ENCODE data around the gene TENT5A.
"Not testable (repeated sequence)": the region's sequence is repeated elsewhere in the genome, so short reads cannot be mapped to it uniquely, and the experiment has no call there.

Gene TENT5A

DNA sequence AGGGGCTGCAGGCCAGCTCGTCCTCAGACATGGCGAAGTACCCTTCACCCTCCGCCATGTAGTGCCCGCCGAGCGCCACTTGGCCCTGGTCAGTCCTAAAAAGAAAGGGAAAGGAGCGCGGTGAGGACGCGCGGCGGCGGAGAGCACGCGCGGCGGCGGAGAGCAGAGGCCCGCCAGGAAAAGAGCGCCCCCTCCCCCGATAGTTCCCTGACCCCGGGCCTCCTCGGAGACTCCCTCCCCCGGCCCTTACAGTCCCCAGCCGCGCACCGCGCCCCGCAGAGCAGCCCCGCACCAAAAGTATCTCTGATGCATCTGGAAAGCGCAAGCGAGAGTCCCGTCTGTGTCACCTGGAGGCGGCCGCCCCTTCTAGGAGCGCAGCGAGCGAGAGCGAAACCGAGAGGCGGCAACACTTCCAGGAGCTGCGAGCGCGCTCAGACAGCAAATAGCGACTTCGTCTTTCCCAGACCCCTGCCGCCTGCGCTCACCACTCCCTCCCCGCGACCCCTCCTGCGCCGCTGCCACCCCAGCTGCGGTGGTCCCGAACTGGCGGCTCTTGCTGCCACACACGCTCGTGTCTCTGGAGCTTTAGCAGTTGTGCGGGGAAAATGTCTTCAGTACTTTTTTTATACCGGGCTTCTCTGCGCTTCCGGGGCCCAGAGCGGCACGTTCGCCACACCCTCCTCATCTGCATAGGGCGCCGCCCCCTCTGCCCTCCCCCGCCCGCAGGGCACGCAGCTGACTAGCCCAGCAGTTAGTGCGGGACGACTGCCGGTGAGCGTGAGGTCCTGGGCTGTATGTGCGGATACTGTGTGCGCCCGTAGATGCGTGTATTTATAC is at the start of gene TENT5A:
Gene TENT5A, minus strand, starts transcription at position 598 of the 837 bp plus-strand sequence. Its CDS starts 540 bp downstream, at position 58.
- peak; percentile 32 for DNase-seq

DNA sequence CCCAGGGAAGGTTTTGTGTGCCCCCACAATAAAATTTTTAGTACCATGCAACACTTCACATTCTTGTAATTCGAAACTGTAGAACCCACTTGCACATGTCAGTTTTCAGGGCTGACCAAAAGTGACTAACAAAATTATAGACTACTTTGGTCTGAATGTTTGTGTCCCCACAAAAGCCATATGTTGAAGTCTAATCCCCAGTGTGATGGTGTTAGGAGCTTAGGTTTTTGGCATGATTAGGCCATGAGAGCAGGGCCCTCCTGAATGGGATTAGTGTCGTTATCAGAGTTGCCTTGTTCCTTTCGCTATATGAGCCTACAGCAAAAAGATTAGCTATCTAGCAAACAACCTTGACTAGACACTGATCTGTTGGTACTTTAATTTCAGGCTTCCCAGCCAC is 49.0 kb upstream of the TENT5A start:
- no peak for DNase-seq

DNA sequence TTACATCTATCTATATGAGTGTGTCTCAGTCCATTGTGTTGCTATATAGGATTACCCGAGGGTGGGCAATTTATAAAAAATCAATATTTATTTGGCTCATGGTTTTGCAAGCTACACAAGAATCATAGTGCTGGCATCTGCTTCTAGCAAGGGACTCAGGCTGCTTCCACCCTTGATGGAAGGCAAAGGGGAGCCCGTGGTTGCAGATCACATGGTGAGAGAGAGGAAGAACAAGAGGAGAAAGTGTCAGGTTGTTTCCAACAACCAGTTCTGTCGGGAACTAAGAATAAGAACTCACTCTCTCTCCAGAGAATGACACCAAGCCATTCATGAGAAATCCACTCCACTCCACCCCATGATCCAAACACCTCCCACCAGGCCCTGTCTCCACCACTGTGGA is 48.2 kb upstream of the TENT5A start:
- no peak for DNase-seq

DNA sequence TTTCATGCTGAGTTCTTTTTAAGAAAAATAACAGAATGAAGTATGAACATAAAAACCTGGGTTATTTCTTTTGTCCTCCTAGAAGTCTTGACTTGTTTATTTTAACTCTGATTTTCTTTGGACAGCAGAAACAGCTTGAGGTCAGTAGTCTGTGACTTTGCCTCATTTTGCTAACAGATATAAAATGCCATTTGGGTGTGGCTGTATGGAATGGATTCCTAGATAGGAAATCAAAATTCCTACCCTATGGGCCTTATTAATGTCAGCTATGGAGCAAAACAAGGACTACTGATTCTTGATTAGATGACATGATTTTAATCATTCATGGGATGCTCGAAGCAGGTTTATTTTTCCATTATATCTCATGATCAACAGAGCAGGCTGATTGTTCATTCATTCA is 46.8 kb upstream of the TENT5A start:
- no peak for DNase-seq

DNA sequence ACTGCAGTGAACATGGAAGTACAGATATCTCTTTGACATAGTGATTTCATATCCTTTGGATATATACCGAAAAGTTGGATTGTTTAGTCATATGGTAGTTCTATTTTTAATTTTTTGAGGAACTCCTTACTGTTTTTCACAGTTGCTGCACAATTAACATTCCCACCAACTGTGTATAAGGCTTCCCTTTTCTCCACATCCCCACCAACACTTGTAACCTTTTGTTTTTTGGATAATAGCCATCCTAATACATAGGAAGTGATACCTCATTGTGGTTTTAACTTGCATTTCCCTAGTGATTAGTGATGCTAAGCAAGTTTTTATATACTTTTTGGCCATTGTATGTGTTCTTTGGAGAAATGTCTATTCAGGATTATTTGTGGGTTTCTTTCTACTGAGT is 45.1 kb upstream of the TENT5A start:
- DNase-seq = no peak

DNA sequence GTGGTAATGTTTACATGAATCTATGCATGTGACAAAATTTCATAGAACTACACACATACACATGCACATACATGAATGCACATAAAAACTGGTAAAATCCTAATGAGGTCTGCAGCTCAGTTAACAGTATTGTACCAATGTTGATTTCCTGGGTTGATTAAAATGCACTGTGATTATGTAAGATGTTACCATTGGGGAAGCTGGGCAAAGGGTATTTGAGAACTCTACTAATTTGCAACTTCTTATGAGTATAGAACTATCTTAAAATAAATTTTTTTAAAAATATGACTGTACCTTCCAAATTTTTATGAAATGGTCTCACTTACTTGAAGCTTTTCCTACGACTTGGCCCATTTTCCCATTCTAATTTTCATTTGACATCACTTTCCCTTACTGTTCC is 43.4 kb upstream of the TENT5A start:
- no peak for DNase-seq

DNA sequence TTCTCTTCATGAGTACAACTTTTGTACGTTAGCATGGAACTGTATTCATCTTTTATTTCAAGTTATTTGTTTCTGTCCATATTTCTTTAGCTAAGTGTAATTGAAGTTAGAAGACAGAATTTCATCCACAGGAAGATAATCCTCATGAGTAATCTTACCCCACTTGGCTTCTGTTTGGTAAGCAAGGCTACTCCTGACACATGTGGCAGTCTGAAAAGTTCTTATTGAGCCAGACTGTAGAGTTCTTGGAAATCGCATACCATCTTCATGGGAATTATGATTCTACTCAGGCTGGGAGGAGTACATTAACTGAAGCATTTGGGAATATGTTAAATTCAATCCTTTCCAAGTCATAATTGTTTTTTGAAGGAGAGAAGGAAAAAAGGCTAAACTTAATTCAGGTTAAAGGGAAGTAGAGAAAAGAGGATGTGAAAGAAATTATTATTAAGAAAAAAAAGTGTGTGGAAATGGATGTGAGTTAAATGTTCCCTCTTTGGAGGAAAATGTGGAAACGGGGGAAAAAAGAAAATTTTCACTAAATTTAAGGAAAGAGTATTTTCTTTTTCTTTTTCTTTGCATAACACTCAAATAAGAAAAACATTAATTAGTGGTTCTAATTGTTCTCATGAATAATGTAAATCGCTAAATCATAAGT is 41.5 kb upstream of the TENT5A start:
- DNase-seq = no peak

DNA sequence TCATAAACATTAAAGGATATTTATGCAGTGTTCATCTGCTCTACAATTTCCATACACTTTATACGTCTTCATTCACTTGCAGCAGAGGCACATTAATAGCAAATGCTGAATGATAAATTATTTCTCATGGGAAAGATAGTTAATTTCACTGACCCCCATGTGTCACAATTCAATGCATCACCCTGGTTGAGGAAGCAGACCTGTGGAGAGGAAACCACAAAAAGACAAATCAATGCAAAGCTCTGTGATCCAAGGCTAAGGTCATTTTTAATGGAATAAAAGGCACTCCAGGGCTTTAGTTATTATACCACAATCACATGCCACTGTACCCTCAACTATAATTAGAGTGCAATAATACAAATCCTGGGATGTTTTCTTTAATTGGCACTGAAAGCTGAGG is 40.3 kb upstream of the TENT5A start:
- no peak for DNase-seq

DNA sequence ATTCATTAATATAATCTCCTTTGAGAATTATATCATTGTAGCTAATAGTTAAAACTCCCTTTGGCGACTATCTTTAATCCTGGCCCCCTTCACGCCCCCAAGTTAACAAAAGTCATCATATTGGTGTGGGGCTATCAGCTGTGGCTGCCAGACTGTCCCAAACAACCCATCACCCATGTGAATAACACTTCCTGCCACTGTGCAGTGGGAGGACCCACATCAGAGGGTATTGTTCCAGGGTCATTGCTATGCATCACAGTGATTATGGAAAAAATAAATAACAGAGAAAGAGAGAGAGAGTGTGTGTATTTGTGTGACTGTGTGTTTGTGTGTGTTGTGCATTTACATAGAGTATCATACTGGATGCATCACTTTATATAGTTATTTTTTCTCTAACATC is 39.3 kb upstream of the TENT5A start:
- DNase-seq = no peak

DNA sequence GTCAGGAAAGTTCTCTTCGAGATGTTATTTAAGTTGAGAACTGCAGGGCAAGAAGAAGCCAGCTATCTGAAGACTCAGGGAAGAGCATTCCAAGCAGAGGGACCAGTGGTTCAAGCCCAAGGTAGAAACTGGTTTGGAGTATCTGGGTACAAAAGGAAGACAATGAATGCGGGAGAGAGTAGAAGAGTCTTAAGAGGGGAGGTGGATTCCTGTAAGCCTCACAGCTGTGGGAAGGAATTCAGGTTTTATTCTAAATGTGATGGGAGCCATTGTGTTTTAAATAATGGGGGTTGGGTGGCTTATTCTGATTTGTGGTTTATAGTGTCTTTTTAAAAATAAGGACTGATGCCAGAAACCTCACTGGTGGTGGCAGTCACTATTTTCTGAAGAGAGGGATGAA is 37.6 kb upstream of the TENT5A start:
- DNase-seq = no peak

DNA sequence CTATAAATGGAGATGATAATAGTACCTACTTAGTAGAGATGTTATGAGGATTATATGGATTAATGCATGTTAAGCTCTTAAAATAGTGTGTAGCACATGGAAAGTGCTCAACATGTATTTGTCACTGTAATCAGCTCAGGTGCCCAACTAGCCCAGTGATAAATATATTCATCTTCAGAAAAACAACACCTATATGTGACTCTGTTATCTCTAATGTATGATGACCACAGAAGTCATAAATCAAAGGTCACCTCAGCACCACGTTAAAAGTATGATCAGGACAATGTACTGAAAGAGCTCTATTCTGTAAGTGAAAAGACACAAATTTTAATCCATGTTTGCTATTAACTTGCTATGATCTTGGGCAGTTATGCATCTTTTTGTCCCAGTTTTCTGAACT is 36.8 kb upstream of the TENT5A start:
- no peak for DNase-seq

DNA sequence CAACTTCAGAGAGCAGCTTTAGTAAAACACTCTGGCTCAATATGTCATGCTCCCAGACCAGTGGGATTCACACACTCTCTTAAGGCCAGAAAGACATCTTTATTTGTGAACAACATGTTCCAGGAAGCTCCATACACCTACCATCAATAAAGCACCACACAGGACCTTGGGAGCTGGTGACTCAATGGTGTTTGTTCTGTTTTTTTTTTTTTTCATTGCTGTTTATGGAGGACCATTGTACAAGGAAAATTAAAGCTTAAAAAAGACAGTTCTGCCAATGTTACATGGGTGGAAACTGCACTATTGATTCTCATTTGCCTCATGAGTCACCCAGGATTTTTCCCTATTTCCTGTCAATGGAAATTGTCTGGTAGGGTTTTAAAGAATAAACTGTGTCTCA is 36.3 kb upstream of the TENT5A start:
- no peak for DNase-seq

DNA sequence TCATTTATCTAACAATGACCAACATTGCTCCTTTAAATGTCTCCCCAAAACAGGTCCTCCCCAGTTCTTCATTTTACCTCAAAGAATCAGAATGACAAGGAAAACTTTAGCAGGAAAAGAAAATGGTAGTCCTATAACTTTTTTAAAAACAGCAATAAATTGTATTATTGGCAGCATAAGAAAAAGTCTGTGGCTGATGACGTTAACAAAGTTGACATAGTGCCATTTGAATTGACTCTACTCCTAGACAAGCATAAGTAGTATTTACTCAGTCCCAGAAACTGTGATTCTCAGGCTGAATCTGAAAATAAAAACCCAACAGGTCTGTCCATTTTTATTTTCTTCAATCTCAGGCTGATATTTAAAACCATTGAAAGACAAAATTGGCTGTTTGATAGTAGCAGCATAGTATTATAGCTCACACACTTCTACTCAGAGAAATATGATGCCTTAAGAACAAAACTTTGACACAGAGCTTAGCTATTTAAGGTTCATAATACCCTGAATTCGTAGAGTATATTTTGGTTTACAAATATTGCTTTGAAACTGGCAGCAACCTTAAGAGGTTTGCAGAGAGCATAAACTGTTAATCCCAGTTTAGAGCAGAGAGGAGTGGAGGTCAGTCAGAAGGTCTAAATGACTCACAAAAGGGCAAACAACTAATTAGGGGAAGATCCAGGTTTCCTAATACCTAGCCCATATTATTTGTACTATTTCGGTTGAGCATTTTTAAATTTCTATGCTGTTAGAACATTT is 35.0 kb upstream of the TENT5A start:
- DNase-seq = no peak

DNA sequence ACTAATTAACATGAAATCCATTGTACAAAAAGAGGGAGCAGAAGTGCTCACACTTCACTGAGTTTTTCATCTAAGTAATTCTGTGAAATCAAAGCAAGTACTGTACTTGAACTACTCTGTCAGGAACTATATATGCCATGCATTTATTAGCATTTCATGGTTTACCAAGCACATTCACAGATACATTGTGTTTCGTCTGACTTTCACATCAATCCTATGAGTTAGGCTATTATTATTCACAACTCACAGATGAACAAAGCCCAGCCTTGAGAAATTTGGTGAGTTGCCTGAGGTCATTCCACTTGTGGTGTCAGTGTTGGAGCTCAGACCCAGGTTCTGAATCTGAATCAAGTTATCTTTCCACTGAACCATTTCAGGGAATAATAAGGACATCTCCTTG is 33.7 kb upstream of the TENT5A start:
- DNase-seq = no peak

DNA sequence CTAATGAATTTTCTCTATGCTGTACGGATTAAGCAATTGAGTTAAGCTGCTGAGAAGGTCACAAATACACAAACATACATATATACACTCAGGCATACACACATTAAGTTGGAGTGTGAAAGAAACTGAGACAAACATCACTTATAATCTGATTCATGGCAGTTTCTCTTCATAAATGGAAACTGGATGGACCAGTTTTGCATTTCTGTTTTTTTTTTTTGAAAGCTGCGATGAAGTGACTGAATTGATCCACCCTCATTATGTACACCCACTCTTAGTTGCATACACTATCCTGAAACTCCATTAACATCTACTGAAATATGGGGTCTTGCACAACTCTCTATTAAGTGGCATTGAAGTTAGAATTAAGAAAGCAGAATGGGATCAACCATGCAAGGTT is 32.9 kb upstream of the TENT5A start:
- DNase-seq = no peak

DNA sequence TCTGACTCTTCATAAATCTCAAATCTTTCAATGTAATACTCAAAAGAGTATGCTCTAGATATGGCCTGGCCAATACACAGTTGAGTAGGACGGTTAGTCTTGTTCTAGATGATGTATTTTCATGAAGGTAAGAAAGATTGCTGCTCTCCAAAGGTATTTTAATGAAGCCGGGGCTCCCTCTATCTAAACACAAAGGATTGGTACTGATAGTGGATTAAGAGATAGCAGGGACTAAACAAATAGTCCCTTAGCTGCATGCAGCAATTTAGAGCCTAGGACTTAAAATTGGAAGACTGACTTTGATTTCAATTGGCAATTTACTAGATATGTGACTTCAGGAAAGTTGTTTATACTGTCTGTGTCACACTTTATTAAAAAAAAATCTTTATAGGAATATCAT is 31.4 kb upstream of the TENT5A start:
- DNase-seq = no peak

DNA sequence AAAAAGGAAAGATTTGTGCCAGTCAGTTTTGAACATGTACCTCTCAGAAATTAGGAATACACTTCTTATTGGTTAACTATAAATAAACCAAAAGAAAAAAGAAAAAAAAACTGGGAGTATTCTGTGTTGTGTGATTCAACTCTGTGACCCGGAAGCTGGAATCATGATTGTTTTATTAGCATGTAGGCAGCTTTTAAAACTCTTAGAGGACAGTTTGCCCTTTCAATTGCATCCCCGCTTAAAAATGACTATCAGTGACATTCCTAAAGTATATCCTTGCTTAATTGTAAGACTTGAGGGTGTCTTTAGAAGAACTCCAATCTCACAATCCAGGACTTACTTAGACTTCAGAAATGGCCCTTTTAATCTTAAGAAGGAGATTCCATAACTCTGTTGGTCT is 29.1 kb upstream of the TENT5A start:
- no peak for DNase-seq

DNA sequence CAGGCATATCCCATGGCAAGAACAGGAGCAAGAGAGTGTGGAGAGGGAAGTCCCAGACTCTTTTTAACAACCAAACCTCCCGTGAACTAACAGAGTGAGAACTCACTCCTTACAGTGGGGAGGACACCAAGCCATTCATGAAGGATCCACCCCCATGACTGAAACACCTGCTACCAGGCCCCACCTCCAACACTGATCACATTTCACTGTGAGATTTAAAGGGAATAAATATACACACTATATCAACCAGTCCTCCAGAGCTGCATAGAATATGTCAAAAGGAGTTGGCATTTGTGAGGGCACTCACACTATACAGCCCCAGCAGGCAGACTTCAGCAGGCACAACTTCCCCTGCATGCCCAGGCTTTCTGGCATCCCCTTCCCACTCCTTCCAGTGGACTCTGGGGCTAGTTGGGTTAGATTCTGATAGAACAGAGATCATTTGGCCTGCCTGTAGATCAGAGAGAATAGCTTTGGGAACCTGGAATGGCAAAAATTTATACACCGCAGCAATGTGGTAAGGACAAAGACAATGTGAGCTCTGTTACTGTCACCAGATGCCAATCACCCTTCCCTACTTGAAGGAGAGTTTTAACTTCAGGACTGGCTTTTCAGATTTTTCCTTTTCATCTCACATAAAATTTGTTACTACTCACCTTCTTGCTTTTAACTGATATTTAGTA is 25.2 kb upstream of the TENT5A start:
- no peak for DNase-seq

DNA sequence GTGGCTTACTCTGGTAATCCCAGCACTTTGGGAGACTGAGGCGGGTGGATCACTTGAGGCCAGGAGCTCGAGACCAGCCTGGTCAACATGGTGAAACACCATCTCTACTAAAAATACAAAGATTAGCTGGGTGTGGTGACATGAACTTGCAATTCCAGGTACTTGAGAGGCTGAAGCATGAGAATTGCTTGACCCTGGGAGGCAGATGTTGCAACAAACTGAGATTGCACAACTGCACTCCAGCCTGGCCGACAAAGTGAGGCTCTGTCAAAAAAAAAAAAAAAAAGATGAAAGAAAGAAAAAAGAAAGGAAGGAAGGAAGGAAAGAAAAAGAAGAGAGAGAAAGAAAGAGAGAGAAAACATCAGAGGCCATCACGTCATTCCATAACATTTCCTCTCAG is 23.7 kb upstream of the TENT5A start:
- DNase-seq = not testable (repeated sequence)

DNA sequence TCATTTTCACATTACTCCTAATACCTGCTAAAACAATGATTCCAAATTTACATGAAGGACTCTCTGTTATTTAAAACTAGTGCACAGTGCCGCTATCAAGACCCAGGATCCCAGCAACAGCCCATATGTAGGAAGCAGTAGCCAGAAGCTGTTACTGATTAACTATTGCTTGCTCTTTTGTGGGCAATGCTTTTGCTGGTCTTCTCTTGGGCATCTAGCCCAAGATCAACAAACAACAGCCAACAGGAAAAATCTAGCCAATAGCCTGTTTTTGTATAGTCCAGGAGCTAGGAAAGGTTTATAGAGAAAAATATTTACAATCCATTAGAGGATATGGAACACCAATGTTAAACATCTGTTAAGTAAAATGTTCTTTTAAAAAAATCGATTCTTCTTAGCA is 22.1 kb upstream of the TENT5A start:
- no peak for DNase-seq

DNA sequence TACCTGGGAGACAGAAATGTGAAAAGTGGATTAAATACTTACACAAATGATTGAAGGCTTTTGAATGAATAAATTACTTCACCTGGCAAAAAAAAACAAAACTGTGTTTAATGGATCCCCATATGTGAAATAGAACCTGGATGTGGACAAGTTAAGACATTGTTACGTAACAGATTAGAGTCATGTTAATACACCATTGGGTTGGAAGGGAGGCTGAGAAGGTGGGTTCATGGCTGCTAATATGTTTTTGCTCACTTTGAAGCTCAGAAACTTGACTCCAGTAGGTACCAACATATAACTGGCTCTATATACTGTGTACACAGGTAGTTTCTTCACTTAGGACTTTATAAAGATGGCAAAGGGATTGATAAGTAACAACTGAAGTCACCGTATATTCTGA is 21.4 kb upstream of the TENT5A start:
- no peak for DNase-seq

DNA sequence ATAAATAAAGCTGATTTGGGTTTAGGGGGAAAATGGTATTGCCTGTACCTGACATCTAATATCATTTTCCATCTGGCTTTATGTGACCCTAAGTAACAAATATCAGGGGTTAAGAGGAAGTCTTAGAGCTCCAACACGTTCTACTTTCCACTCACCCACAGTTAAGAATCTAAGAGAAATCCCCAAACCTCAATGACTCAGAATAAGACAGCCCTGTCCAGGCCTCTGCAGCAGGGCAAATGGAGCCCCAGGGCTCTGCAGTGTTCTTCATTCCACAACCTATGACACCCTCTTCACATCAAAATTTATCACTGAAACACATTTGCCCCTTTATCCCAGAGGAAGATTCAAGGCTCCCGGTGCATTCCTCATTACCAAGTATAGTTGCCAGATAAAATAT is 20.3 kb upstream of the TENT5A start:
- no peak for DNase-seq

DNA sequence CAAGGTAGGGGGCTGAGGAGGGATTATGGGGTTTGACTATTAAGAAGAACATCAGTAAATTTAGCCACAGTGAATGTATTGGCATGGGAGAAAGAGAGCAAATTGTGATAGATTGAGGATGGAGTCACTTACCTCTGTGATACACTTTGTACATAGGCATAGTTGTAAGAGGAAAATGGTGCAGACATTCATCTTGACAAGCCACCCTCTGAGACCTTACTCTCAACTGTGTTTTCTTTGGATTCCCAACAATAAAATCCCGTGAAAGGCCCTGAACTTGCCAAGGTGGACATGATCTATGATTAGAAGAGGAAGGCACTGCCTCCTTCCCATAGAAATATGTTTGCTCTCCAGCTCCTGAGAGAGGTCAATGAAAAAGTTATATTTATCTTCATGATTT is 18.6 kb upstream of the TENT5A start:
- DNase-seq = no peak

Data from NCI-H187 treated with DMSO at 0.1 percent for 48 hours (cell line).